ENCODE data around the gene KCNQ5. TPM values are rescaled to one million over a fixed set of nuclear protein-coding genes. Genes with fewer than 3 reads are reported as not detected.

The KCNQ5 gene
- total and polyA plus RNA-seq, 2 donors: 1.8 to 3.0 TPM

DNA sequence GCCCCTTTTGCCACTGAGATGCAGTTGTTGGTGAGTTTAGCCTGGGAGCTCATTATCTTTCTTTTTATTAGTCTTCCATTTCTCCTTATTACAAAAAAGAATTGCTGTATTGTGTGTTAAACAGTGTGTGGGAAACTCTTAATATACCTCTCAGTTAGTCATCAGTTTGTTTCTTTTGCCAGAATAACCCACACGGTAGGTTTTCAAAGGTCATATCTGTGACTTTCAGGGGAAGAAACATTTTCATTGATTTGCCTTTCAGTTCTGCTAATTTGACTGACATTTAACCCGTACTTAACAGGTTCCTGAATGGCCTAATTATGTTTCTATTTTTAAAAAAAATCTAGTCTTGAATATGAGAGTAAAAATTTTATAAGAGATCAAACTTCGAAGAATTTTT is 458.1 kb downstream of the KCNQ5 start:
- H3K4me1 ChIP-seq (ENCODE audit: insufficient read depth): no peaks in the 10 kb centered on the region
- H3K4me3 ChIP-seq (ENCODE audit: low read depth, low read length): no peak overlapping the region
- 75% methylated on average over 3 of the region's 3 CpGs for WGBS
- H3K36me3 ChIP-seq (ENCODE audit: insufficient read depth): no peaks in the 10 kb centered on the region
- no peak overlapping the region for H3K27ac ChIP-seq (ENCODE audit: low read depth)
- DNase-seq (ENCODE audit: extremely low spot score): no peak

DNA sequence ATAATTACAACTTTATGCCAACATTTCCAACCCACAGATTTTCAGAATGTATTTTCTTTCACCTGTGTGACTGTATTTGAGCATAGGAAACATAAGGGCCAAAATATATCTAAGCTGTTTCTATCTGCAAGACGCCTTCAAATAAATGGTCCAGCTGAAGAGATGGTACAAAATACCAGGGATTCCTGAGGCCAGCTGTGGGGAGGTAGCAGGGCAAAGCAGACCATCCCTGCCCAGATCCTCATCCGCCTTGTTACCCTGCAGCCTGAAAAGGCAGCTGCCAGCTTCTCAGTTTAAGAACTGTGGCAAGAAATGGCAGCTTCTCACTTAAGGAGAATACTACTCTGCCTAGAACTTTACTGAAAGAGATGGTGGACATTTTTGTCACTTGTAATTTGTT is 460.1 kb downstream of the KCNQ5 start:
- Histone ChIP-seq H3K27ac (ENCODE audit: low read depth) (no peak overlapping the region), H3K4me3 (ENCODE audit: low read depth, low read length) (no peak overlapping the region), H3K4me1 (ENCODE audit: insufficient read depth) (no peaks in the 10 kb centered on the region), H3K36me3 (ENCODE audit: insufficient read depth) (no peaks in the 10 kb centered on the region)
- no peak for DNase-seq (ENCODE audit: extremely low spot score)
- 81% methylated on average over 2 of the region's 2 CpGs for WGBS

DNA sequence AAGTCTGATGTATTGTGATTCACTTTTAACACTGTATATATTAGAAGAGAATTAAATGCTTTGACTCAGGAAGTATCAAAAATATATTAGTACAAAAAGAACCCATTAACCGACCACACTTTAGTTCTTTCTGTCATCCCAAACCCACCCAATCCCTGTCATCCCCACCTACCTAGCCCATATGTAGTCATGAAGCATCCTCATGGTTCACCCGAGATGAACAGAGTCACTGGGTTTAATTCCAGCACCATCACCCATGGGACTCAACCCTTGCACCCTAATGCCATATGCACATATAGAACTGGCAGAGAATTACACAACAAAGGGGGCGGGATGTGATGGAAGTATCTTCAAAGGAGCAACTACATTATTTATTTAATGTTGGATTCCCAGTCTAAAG is 462.0 kb downstream of the KCNQ5 start:
- no peak overlapping the region for H3K27ac ChIP-seq (ENCODE audit: low read depth)
- WGBS: 80% methylated on average over 3 of the region's 3 CpGs

DNA sequence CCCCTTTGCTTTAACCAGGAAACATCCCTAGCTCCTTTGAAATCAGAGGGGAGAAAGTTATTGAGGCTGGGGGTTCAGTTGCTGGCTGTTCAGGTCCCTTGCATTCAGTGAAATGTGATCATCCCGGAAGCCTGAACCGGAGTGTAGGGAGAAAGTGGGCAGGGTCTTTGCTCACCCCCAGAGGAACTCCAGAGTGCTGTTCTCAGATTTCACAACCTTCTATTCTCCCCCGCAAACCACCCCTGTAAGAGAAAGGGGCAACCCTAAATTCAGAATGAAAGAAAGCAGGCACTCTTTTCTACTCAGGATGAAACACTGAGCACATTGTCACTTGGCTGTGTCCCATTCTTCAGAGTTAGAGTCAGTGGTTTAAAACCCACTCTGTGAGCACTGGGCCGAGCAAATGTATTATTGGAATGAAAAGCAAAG is 463.6 kb downstream of the KCNQ5 start:
- Histone ChIP-seq H3K36me3 (ENCODE audit: insufficient read depth) (no peaks in the 10 kb centered on the region), H3K27ac (ENCODE audit: low read depth) (no peak overlapping the region), H3K4me1 (ENCODE audit: insufficient read depth) (no peaks in the 10 kb centered on the region), H3K4me3 (ENCODE audit: low read depth, low read length) (no peak overlapping the region)
- no peak for DNase-seq (ENCODE audit: extremely low spot score)
- 60% methylated on average over 4 of the region's 4 CpGs for WGBS

More for the DNA sequence above, 462.0 kb downstream of the KCNQ5 start:
- no peak overlapping the region for H3K4me3 ChIP-seq (ENCODE audit: low read depth, low read length)
- H3K4me1 ChIP-seq (ENCODE audit: insufficient read depth): no peaks in the 10 kb centered on the region
- H3K36me3 ChIP-seq (ENCODE audit: insufficient read depth): no peaks in the 10 kb centered on the region
- DNase-seq (ENCODE audit: extremely low spot score): no peak

DNA sequence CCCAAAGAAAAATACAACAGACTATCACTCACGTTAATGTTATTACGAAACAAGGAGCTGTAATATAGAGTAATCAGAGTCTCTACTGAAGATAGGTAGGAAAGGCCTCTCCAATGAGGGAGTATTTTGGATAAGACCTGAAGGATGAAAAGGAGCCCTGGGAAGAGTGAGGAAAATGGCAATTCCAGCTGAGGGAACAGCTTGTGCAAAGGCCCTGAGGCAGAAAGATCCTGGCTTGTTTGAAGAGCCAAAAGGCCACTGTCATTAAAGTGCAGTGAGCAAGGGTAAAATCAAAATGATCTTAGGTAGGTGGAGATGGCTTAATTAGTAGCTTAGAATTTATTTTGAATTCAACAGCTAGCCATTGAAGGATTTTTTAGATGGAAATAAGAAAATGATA is 464.9 kb downstream of the KCNQ5 start:
- DNase-seq (ENCODE audit: extremely low spot score): no peak
- no peak overlapping the region for H3K4me3 ChIP-seq (ENCODE audit: low read depth, low read length)
- H3K36me3 ChIP-seq (ENCODE audit: insufficient read depth): no peaks in the 10 kb centered on the region
- H3K27ac ChIP-seq (ENCODE audit: low read depth): no peak overlapping the region
- no peaks in the 10 kb centered on the region for H3K4me1 ChIP-seq (ENCODE audit: insufficient read depth)
- whole genome bisulfite sequencing: 72% methylated on average over 2 of the region's 2 CpGs

DNA sequence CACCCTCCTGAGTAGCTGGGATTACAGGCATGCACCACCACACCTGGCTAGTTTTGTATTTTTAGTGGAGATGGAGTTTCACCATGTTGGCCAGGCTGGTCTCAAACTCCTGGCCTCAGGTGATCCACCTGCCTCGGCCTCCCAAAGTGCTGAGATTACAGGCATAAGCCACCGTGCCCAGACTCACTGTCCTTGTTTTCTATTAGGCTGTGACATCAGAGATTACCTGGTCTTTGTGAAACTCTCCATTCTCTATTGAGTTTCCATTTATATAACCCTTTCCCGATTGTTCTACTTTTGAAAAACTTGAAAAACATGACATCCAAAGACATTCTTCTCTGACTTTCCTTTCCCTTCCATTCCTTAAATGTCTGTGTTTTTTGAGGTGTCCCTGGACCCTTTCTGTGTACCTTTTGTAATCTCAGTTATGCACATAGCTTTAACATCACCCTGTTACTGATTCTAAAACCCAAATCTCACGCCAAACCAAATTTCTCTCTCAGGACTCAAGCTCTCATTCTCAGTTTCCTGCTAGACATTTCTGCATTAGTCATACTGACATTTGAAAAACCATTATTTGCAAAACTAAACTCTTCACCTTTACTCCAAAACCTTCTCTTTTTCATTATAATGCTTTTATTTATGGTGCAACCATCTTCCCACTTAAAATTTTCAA is 466.4 kb downstream of the KCNQ5 start:
- no peak overlapping the region for H3K4me3 ChIP-seq (ENCODE audit: low read depth, low read length)
- no peaks in the 10 kb centered on the region for H3K36me3 ChIP-seq (ENCODE audit: insufficient read depth)
- no peak for DNase-seq (ENCODE audit: extremely low spot score)
- no peak overlapping the region for H3K27ac ChIP-seq (ENCODE audit: low read depth)
- 87% methylated on average over 4 of the region's 4 CpGs for WGBS
- no peaks in the 10 kb centered on the region for H3K4me1 ChIP-seq (ENCODE audit: insufficient read depth)

DNA sequence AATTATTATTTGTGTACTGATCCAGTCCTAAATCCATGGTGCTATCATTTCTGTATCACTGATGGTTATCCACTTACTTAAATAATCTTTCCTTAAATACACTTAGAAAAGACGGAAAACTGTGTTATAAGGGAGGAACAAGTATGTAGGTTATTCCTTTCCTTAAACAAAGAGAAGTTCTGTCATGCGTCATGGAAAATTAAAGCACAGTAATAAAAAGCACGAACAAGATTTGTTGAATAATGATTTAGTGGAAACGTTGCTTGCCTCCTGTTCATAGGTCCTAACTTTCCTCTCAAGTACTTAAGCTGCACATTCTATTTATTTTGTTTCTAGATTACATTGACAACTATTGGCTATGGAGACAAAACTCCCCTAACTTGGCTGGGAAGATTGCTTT is 483.1 kb downstream of the KCNQ5 start:
- no peak for DNase-seq (ENCODE audit: extremely low spot score)
- H3K27ac ChIP-seq (ENCODE audit: low read depth): no peak overlapping the region
- H3K36me3 ChIP-seq (ENCODE audit: insufficient read depth): no peaks in the 10 kb centered on the region
- H3K4me1 ChIP-seq (ENCODE audit: insufficient read depth): no peaks in the 10 kb centered on the region
- H3K4me3 ChIP-seq (ENCODE audit: low read depth, low read length): no peak overlapping the region
- WGBS: 22% methylated on average over 4 of the region's 4 CpGs

DNA sequence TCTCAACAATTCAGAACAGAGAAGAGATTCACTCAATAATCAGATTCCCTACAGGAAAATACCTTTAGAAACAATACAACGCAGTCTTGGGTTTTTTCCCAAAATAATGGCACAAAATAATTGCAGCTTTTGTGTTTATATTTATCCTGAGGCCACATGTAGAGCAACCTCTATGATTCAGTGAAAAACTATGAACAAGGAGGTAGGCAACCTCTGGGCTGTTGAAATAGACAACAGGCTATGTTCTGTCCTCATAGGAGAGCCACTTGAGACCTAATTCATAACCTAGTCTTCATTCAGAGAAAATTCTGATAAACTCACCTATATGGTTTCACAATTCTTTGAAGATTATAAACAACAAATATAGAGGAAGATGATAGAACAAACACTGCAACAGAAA is 485.2 kb downstream of the KCNQ5 start:
- H3K4me1 ChIP-seq (ENCODE audit: insufficient read depth): no peaks in the 10 kb centered on the region
- DNase-seq (ENCODE audit: extremely low spot score): no peak
- no peaks in the 10 kb centered on the region for H3K36me3 ChIP-seq (ENCODE audit: insufficient read depth)
- WGBS: 90% methylated on average over 1 of the region's 1 CpG
- no peak overlapping the region for H3K4me3 ChIP-seq (ENCODE audit: low read depth, low read length)
- H3K27ac ChIP-seq (ENCODE audit: low read depth): no peak overlapping the region

DNA sequence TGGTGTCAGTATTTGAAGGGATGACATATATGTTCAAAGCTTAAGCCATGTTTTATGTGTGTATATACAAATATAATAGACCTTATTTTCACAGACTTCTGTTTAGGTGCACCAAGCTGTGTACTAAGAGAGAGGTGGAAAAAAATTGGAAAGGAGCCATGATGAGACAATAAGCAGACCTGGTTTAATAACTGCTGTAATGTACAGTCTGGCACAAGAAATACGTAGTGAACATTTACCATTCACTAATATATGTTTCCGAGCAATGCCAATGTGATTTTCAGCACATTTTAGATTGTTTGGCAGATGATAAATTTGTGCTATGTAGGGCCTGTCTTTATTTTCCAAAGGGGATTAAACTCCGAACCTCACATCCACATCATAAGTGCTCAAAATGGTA is 487.1 kb downstream of the KCNQ5 start:
- H3K27ac ChIP-seq (ENCODE audit: low read depth): no peak overlapping the region
- H3K4me3 ChIP-seq (ENCODE audit: low read depth, low read length): no peak overlapping the region
- no peaks in the 10 kb centered on the region for H3K36me3 ChIP-seq (ENCODE audit: insufficient read depth)
- WGBS: 70% methylated on average over 3 of the region's 3 CpGs
- no peaks in the 10 kb centered on the region for H3K4me1 ChIP-seq (ENCODE audit: insufficient read depth)
- DNase-seq (ENCODE audit: extremely low spot score): no peak

DNA sequence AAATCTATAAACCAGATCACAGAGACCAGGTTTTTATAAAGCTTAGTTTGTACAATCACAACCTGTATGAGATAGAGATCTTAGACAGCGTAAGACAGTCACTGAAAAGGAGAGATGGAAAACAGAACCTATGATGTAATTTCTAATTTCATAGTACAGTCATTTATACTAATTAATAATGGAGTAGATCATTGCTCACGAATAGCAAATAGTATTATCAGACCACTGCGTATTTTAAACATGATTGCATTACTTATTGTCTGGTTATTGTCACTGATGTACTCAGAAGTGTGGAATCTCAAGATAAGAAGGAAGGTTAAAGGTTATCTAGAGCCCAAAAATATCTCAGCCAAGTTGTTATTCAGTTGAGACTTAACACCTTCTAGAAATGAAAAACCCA is 487.8 kb downstream of the KCNQ5 start:
- no peaks in the 10 kb centered on the region for H3K36me3 ChIP-seq (ENCODE audit: insufficient read depth)
- WGBS: 32% methylated on average over 3 of the region's 3 CpGs
- no peaks in the 10 kb centered on the region for H3K4me1 ChIP-seq (ENCODE audit: insufficient read depth)
- no peak overlapping the region for H3K27ac ChIP-seq (ENCODE audit: low read depth)
- no peak for DNase-seq (ENCODE audit: extremely low spot score)
- no peak overlapping the region for H3K4me3 ChIP-seq (ENCODE audit: low read depth, low read length)

DNA sequence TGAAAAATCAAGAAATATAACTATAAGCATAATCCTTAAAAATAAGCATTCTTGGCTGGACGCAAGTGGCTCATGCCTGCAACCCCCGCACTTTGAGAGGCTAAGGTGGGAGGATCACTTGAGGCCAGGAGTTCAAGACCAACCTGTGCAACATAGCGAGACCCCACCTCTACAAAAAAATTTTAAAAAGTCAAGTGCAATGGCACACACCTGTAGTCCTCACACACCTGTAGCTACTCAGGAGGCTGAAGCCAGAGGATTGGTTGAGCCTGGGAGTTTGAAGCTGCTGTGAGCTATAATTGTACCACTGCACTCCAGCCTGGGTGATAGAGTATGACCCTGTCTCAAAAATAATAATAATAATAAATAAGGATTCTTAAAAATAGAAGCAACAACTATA is 494.5 kb downstream of the KCNQ5 start:
- H3K4me3 ChIP-seq (ENCODE audit: low read depth, low read length): no peak overlapping the region
- DNase-seq (ENCODE audit: extremely low spot score): no peak
- 98% methylated on average over 3 of the region's 3 CpGs for WGBS
- H3K4me1 ChIP-seq (ENCODE audit: insufficient read depth): no peaks in the 10 kb centered on the region
- H3K36me3 ChIP-seq (ENCODE audit: insufficient read depth): no peaks in the 10 kb centered on the region
- no peak overlapping the region for H3K27ac ChIP-seq (ENCODE audit: low read depth)

DNA sequence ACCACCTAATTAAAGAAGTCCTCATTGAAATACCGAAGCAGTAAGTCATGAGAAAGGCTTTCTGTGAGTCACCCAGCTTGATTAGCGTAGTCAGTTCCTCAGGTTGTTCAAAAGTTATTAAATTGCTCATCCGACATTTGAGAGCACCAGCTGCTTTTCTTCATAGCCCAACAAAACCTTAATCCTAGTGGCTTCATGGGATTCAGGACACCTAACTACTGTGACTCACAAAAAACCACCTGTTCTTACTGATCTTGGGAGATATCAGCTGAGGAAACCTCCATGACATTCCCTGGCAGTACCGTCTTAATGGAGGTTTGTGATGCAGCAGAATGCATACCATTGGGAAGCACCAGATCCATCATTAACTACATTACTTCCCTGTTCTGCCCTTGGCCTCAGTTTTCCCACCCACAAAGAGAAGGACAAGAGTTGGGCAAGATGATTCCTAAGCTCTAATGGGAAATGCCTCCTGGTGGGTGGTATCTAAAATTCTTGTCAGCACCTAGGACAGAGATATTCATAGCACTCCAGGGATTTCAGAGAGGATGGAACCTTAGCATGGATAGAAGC is 499.6 kb downstream of the KCNQ5 start:
- DNase-seq (ENCODE audit: extremely low spot score): no peak

DNA sequence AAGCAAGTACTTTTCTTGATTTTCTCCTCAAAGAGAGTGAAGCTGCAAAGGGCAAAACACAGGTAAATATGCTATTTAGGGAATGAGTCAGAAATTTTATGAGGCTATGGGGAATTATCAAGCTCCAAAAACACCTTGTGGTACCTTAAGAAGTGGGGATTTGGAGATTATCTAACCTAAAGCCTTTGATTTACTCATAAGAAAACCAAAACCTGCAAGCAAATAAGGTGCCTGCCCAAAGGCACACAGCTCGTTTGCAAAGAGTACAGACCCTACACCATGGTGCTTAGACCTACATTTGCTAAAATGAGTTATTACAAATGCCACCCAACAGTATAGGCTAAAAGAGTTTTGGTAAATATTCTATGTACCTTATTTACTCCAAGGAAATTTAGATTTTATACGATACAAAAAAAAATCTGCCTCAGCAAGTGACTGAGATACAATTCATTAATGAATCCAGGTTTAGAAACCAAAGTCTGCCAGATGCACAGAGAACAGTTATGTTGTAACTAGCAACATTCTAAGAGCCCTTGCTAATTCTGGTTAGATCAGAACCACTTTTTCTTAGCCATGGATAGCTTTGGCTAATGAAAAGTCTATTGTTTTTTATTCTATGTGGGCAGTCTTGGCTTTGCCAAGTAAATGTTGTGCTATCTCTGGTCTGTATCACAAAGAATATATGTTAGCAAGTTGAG is 501.9 kb downstream of the KCNQ5 start:
- 83% methylated on average over 2 of the region's 2 CpGs for WGBS
- H3K36me3 ChIP-seq (ENCODE audit: insufficient read depth): no peaks in the 10 kb centered on the region
- no peaks in the 10 kb centered on the region for H3K4me1 ChIP-seq (ENCODE audit: insufficient read depth)
- no peak overlapping the region for H3K4me3 ChIP-seq (ENCODE audit: low read depth, low read length)
- DNase-seq (ENCODE audit: extremely low spot score): no peak
- H3K27ac ChIP-seq (ENCODE audit: low read depth): no peak overlapping the region

More for the DNA sequence above, 499.6 kb downstream of the KCNQ5 start:
- 86% methylated on average over 4 of the region's 4 CpGs for WGBS
- Histone ChIP-seq H3K36me3 (ENCODE audit: insufficient read depth) (no peaks in the 10 kb centered on the region), H3K27ac (ENCODE audit: low read depth) (no peak overlapping the region), H3K4me3 (ENCODE audit: low read depth, low read length) (no peak overlapping the region), H3K4me1 (ENCODE audit: insufficient read depth) (no peaks in the 10 kb centered on the region)

All from urinary bladder (tissue), 4 donors.